ENCODE data around the gene TAF5.

- TF ChIP-seq POLR2AphosphoS5 (IDR thresholded peaks at IDR 0.05; ENCODE audit: insufficient read depth, low read depth, low read length) (peak; percentile 87), CTCF (IDR thresholded peaks at IDR 0.05; ENCODE audit: extremely low read depth in 1 of 2, insufficient read depth in 1 of 2, low read depth in 1 of 2, low read length in 2 of 2) (peak in 1 of 2 donors; percentile 31)
Measured at GRCh38 chr10:103396067-103396788, 28.5 kb downstream of the TAF5 start, which contains the start of the genes ATP5MK and PDCD11.
